ENCODE results near the gene PRAMEF26.
"Not testable (repeated sequence)": the region's sequence is repeated elsewhere in the genome, so short reads cannot be mapped to it uniquely, and the experiment has no call there.

- TF ChIP-seq RFX5 (IDR thresholded peaks at IDR 0.05; ENCODE audit: borderline replicate concordance, low read depth, low read length); MAFK (IDR thresholded peaks at IDR 0.05; ENCODE audit: low read depth, low read length); ZNF274 (IDR thresholded peaks at IDR 0.05; ENCODE audit: borderline replicate concordance, extremely low read depth, low read length); KDM1A (IDR thresholded peaks at IDR 0.05; ENCODE audit: borderline replicate concordance, low read length); CTCF (IDR thresholded peaks at IDR 0.05; ENCODE audit: control extremely low read depth in 1 of 3, insufficient read depth in 1 of 3, low read depth in 1 of 3, low read length in 3 of 3); FOSL1 (IDR thresholded peaks at IDR 0.05; ENCODE audit: insufficient read depth, low read depth, low read length): not testable (repeated sequence)
These were observed 15.7 kb upstream of the PRAMEF26 start, which contains the start of gene PRAMEF9 for GRCh38 chr1:13171548-13171947.

All from H1 (cell line).